Keratinocyte (primary cell): ENCODE measurements around the gene FGD1. TPM values are rescaled to one million over a fixed set of nuclear protein-coding genes. Genes with fewer than 3 reads are reported as not detected.
A peak's percentile ranks its signal among the peaks of the same experiment; 100 is the strongest.

Experiments
- DNase-seq: peaks from one replicate; pipeline ENCODE4 v3.0.0-alpha.2; 2011; ENCODE audit warnings: low read depth, missing footprints, low spot score
- FAIRE-seq: peaks from 2 replicates; lab custom pipeline; 2011; peaks lifted over from hg19 to GRCh38; lab: Jason Lieb, UNC
- H2AFZ ChIP-seq: 2 replicates; pipeline ENCODE4 v1.6.0; 2012; ENCODE audit warnings: low read length, control low read depth, inconsistent platforms; ENCODE audit not compliant: control insufficient read depth
- H3K27ac ChIP-seq: 2 replicates; pipeline ENCODE4 v1.5.1; 2011; ENCODE audit warnings: low read length; ENCODE audit not compliant: control insufficient read depth, insufficient read depth
- H3K27me3 ChIP-seq: 3 replicates; pipeline ENCODE4 v1.6.0; 2011; ENCODE audit warnings: low read length; ENCODE audit not compliant: control insufficient read depth, insufficient read depth; ENCODE audit errors: extremely low read depth
- H3K36me3 ChIP-seq, 2 experiments: 2 replicates in 1 of 2; 3 replicates in 1 of 2; pipeline ENCODE4 v1.5.1; 2011; ENCODE audit warnings: low read length in 2 of 2, mild to moderate bottlenecking in 1 of 2; ENCODE audit not compliant: control insufficient read depth in 2 of 2, insufficient read depth in 2 of 2; ENCODE audit errors: extremely low read depth in 1 of 2
- H3K4me1 ChIP-seq: 3 replicates; pipeline ENCODE4 v1.5.1; 2011; ENCODE audit warnings: low read length; ENCODE audit not compliant: control insufficient read depth, insufficient read depth; ENCODE audit errors: extremely low read depth
- H3K4me2 ChIP-seq: 3 replicates; pipeline ENCODE4 v1.6.0; 2011; ENCODE audit warnings: low read depth, low read length; ENCODE audit not compliant: control insufficient read depth, insufficient read depth; ENCODE audit errors: extremely low read depth
- H3K4me3 ChIP-seq, 3 experiments: fragments of 200-600 bp in 1 of 3; sonication (generic) in 1 of 3; 2 replicates in 2 of 3; 3 replicates in 1 of 3; pipeline ENCODE4 v1.5.1; 2011 to 2016; ENCODE audit warnings: low read length in 3 of 3, mild to moderate bottlenecking in 3 of 3, control low read depth in 2 of 3, inconsistent platforms in 1 of 3, low read depth in 1 of 3, mixed read lengths in 1 of 3, mixed run types in 1 of 3, moderate library complexity in 1 of 3; ENCODE audit not compliant: control insufficient read depth in 2 of 3, insufficient read depth in 2 of 3; ENCODE audit errors: extremely low read depth in 1 of 3
- H3K79me2 ChIP-seq: 2 replicates; pipeline ENCODE4 v1.6.0; 2012; ENCODE audit warnings: low read length; ENCODE audit not compliant: control insufficient read depth, insufficient read depth
- H3K9ac ChIP-seq: 3 replicates; pipeline ENCODE4 v1.6.0; 2011; ENCODE audit warnings: low read length; ENCODE audit not compliant: control insufficient read depth, insufficient read depth; ENCODE audit errors: extremely low read depth
- H3K9me1 ChIP-seq: 3 replicates; pipeline ENCODE4 v1.6.0; 2011; ENCODE audit warnings: low read length; ENCODE audit not compliant: control insufficient read depth, insufficient read depth; ENCODE audit errors: extremely low read depth
- H3K9me3 ChIP-seq: 2 replicates; pipeline ENCODE4 v1.5.1; 2012; ENCODE audit warnings: low read depth, low read length; ENCODE audit not compliant: control insufficient read depth
- H4K20me1 ChIP-seq: 3 replicates; pipeline ENCODE4 v1.6.0; 2011; ENCODE audit warnings: low read length; ENCODE audit not compliant: control insufficient read depth, insufficient read depth; ENCODE audit errors: extremely low read depth
- EZH2 ChIP-seq: IDR thresholded peaks from one replicate; pipeline ENCODE4 v1.6.1; 2012; ENCODE audit warnings: inconsistent platforms, mild to moderate bottlenecking, low read length, moderate library complexity
- dilution Hi-C: fragments of 300-500 bp; cut with MboI; formaldehyde crosslinking; loops from one replicate; pipeline ENCODE4 v1.7.0; 2020; ENCODE audit warnings: low sequenced_read_pairs; ENCODE audit not compliant: extremely low pct_ligation_motif_present
- polyA plus RNA-seq, 5 experiments: library from polyadenylated mRNA; depleted of rRNA in 3 of 5; stranded (reverse) in 3 of 5; stranded (forward) in 1 of 5; unstranded in 1 of 5; fragments of >200 nt; gene quantifications; 1 replicate in 1 of 5; 2 replicates in 3 of 5; 3 replicates in 1 of 5; pipeline versions ENCODE4 v1.2.1 to v1.2.3, GENCODE V29; 2011 to 2012; ENCODE audit warnings: missing spikeins in 2 of 5, low read depth in 1 of 5, low replicate concordance in 1 of 5
- TF ChIP-seq, protein P1 (sequence below), 3 experiments: IDR thresholded peaks in 1 of 3; conservative IDR thresholded peaks in 1 of 3; optimal IDR thresholded peaks in 1 of 3; 2 replicates in 2 of 3; 3 replicates in 1 of 3; pipeline versions ENCODE3 to v1.5.1; 2011; ENCODE audit warnings: low read length in 3 of 3, mild to moderate bottlenecking in 3 of 3, moderate library complexity in 2 of 3, control low read depth in 1 of 3, inconsistent platforms in 1 of 3; ENCODE audit not compliant: insufficient read depth in 2 of 3; ENCODE audit errors: extremely low read depth in 1 of 3

Gene FGD1
- polyA plus RNA-seq, 1 donor (not counting 4 experiments of a cell fraction or from before 2014, with no cell fraction given): 2.9 TPM

DNA sequence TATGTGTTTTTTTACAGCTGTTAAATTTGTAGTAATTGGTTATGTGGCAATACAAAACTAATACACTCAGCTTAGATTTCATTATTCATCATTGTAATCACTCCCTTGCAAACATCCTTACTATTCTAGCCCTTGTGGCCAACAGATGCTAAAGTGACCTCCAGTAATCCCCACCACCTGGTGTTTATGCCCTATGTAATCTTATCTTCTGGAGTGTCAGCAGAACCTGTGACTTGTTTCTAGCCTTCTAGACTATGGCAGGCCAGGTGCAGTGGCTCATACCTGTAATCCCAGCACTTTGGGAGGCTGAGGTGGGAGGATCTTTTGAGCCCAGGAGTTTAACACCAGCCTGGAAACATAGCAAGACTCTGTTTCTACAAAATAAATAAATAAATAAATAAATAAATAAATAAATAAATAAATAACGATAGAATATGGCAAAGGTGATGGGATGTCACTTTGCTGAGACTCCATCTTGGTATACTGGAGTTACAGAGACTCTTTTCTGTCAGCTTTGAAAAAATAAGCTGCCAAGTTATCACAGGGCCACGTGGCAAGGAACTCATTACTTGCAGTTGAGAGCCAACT, 68.1 kb downstream of the FGD1 start:
- no peak for TF ChIP-seq EZH2
- TF ChIP-seq, protein P1, sequence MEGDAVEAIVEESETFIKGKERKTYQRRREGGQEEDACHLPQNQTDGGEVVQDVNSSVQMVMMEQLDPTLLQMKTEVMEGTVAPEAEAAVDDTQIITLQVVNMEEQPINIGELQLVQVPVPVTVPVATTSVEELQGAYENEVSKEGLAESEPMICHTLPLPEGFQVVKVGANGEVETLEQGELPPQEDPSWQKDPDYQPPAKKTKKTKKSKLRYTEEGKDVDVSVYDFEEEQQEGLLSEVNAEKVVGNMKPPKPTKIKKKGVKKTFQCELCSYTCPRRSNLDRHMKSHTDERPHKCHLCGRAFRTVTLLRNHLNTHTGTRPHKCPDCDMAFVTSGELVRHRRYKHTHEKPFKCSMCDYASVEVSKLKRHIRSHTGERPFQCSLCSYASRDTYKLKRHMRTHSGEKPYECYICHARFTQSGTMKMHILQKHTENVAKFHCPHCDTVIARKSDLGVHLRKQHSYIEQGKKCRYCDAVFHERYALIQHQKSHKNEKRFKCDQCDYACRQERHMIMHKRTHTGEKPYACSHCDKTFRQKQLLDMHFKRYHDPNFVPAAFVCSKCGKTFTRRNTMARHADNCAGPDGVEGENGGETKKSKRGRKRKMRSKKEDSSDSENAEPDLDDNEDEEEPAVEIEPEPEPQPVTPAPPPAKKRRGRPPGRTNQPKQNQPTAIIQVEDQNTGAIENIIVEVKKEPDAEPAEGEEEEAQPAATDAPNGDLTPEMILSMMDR (optimal IDR thresholded peaks at IDR 0.05 in 1 of 3, IDR thresholded peaks at IDR 0.05 in 1 of 3, conservative IDR thresholded peaks at IDR 0.05 in 1 of 3; ENCODE audit: extremely low read depth in 1 of 3, insufficient read depth in 2 of 3, low read length in 3 of 3): no peak
- Histone ChIP-seq H3K79me2 (no peaks in the 10 kb centered on the region), H3K27ac (no peak overlapping the region), H3K9ac (no peak overlapping the region), H3K4me1 (no peaks in the 10 kb centered on the region), H2AFZ (no peak overlapping the region), H3K4me2 (no peak overlapping the region), H3K9me3 (no peaks in the 10 kb centered on the region), H3K36me3 (no peaks in the 10 kb centered on the region), H4K20me1 (no peaks in the 10 kb centered on the region), H3K4me3 (no peak overlapping the region), H3K9me1 (no peaks in the 10 kb centered on the region), H3K27me3 (no peaks in the 10 kb centered on the region)
- no peak for DNase-seq
- FAIRE-seq: no peak
- dilution Hi-C loops: no loop called here

DNA sequence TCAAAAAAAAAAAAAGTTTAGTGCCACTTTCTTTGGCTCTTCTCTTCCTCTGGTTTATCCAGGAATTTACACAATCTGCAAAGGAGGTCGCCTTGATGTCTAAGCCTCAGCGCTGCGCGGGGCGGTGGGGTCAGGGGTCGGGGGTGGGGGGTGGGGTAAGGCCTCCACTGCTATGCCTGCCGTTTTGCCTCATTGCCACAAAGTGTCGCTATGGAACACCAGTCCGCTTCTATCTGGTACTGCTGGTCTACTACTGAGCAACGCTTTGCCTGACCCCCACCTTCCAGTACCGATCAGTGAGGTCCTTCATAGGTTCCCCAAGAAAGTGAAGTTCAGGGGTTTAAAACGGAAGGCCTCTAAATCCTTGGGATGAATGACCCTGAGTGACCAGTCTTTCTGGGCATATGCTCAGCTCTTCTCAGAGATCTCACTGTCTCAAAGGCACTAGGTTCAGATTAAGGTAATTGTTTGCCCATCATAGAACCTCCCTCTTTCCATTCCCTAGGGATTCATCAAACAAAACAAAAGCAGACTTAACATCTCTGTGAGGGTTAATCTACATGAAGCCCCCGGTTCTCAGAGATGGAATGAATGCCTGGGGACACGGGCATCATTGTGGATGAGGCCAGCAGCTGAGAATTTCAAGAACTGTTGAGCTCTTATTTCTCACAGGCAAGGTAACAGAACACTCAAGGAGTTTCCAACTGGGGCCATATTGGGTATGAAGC, 72.7 kb downstream of the FGD1 start:
- Histone ChIP-seq H3K27ac (no peak overlapping the region), H3K27me3 (no peaks in the 10 kb centered on the region), H3K4me2 (no peak overlapping the region), H4K20me1 (no peaks in the 10 kb centered on the region), H2AFZ (no peak overlapping the region), H3K36me3 (no peaks in the 10 kb centered on the region), H3K9ac (no peak overlapping the region), H3K4me1 (no peaks in the 10 kb centered on the region), H3K79me2 (no peaks in the 10 kb centered on the region), H3K4me3 (no peak overlapping the region), H3K9me1 (no peaks in the 10 kb centered on the region), H3K9me3 (no peaks in the 10 kb centered on the region)
- TF ChIP-seq, protein P1 (optimal IDR thresholded peaks at IDR 0.05 in 1 of 3, IDR thresholded peaks at IDR 0.05 in 1 of 3, conservative IDR thresholded peaks at IDR 0.05 in 1 of 3; ENCODE audit: extremely low read depth in 1 of 3, insufficient read depth in 2 of 3, low read length in 3 of 3): peak in 1 of 3 experiments; percentile 34
- TF ChIP-seq EZH2: no peak
- no peak for DNase-seq
- no peak for FAIRE-seq
- dilution Hi-C loops: no loop called here
